ENCODE measurements around the gene NELL1. TPM values are rescaled to one million over a fixed set of nuclear protein-coding genes. Genes with fewer than 3 reads are reported as not detected.

NELL1 gene
- total RNA-seq, 4 donors from 2014 or later, result not detected

- WGBS, 2 donors, result 63 to 75% methylated on average over 2 of the region's 2 CpGs
- DNase-seq, result no peak
- no peak for TF ChIP-seq POLR2A (IDR thresholded peaks at IDR 0.05)
- TF ChIP-seq, protein P1, sequence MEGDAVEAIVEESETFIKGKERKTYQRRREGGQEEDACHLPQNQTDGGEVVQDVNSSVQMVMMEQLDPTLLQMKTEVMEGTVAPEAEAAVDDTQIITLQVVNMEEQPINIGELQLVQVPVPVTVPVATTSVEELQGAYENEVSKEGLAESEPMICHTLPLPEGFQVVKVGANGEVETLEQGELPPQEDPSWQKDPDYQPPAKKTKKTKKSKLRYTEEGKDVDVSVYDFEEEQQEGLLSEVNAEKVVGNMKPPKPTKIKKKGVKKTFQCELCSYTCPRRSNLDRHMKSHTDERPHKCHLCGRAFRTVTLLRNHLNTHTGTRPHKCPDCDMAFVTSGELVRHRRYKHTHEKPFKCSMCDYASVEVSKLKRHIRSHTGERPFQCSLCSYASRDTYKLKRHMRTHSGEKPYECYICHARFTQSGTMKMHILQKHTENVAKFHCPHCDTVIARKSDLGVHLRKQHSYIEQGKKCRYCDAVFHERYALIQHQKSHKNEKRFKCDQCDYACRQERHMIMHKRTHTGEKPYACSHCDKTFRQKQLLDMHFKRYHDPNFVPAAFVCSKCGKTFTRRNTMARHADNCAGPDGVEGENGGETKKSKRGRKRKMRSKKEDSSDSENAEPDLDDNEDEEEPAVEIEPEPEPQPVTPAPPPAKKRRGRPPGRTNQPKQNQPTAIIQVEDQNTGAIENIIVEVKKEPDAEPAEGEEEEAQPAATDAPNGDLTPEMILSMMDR (IDR thresholded peaks at IDR 0.05), result no peak
- Histone ChIP-seq H3K27me3 (no peaks in the 10 kb centered on the region), H3K27ac (no peak overlapping the region), H3K4me1 (no peaks in the 10 kb centered on the region), H3K4me3 (replicated peaks in 1 of 3) (no peak overlapping the region), H3K36me3 (no peaks in the 10 kb centered on the region), H3K9me3 (no peaks in the 10 kb centered on the region)
- intact Hi-C loops (cut with DNase I), result no loop called here
Observed at GRCh38 chr11:20887137-20887536, 217.8 kb downstream of the NELL1 start.

DNA sequence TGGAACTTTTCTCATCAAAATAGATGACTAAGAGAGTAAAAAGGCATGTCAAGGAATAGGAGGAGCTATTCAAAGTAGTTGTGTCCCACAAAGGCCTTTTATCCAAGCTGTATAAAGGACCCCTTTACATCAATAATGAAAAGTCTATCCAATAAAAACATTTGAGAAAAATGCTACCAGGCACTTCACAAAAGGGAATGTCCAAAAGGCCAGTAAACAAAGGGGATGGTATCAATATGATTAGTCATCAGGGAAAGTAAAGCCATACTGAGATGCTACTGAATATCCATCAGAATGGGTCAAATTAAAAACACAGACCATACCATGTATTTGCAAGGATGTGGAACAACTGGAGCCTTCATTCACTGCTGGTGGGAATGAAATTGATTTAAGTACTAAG is 224.9 kb downstream of the NELL1 start:
- no peak overlapping the region for H3K27ac ChIP-seq
- intact Hi-C loops (cut with DNase I), result no loop called here
- DNase-seq, result no peak
- no peaks in the 10 kb centered on the region for H3K27me3 ChIP-seq
- no peaks in the 10 kb centered on the region for H3K36me3 ChIP-seq
- no peaks in the 10 kb centered on the region for H3K9me3 ChIP-seq
- no peak for TF ChIP-seq POLR2A (IDR thresholded peaks at IDR 0.05)
- TF ChIP-seq, protein P1 (IDR thresholded peaks at IDR 0.05), result no peak
- no peak overlapping the region for H3K4me3 ChIP-seq (replicated peaks in 1 of 3)
- H3K4me1 ChIP-seq, result no peaks in the 10 kb centered on the region

DNA sequence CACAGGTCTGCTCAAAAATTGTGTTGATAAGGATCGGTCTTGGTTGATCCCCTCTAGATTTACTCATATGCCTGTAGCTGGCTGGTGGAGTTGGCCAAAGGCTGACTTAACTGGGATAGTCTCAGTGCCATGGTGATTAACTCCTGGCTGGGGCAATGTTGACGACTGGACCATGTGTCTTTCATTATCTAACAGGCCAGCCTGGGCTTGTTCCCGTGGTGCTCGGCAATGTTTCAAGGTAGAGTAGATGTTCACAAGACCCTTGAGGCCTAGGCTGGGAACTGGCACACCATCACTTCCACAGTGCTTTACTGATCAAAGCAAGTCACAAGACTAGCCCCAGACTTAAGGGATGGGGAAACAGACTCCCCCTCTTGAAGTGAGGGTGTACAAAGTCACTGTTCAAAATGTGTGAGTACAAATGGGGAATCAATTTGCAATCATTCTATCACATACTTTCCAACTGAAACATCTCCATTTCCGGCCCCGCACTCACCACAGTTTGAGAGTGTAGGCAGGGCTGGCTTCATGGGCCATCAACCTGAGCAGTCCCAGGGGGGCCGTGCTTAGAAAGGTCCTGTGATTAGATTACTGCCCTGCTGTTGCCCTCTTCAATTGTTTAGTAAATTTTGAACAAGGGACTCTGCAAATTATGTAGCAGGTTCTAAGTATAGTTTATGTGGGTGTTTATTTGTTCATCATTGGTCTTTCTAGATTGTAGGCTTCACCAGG is 240.8 kb downstream of the NELL1 start:
- Histone ChIP-seq H3K27me3 (no peaks in the 10 kb centered on the region), H3K36me3 (no peaks in the 10 kb centered on the region), H3K27ac (no peak overlapping the region), H3K4me3 (replicated peaks in 1 of 3) (no peak overlapping the region), H3K4me1 (no peaks in the 10 kb centered on the region), H3K9me3 (no peaks in the 10 kb centered on the region)
- DNase-seq, result no peak
- 75 to 78% methylated on average over 7 of the region's 7 CpGs for WGBS, 2 donors
- intact Hi-C loops (cut with DNase I), result no loop called here
- TF ChIP-seq, protein P1 (IDR thresholded peaks at IDR 0.05), result no peak
- no peak for TF ChIP-seq POLR2A (IDR thresholded peaks at IDR 0.05)

DNA sequence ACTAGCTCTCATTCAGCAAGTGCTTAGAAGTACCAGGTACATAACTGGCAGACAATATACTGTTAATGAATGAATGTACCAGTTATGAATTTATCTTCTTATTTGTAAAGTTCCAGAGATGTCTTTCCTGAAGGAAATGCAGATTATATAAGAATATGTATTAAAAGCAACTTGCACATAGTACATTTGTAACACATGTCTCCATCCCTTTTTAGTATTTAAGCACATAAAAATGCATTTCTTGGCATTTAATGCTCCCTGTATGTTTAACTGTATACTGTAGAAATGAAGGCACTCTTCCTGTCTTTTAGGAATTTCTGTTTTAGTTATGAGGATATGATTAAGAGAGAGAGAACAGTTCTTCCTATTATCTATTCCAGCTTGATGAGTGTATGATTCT is 241.3 kb downstream of the NELL1 start:
- Histone ChIP-seq H3K4me1 (no peaks in the 10 kb centered on the region), H3K27me3 (no peaks in the 10 kb centered on the region), H3K4me3 (replicated peaks in 1 of 3) (no peak overlapping the region), H3K9me3 (no peaks in the 10 kb centered on the region), H3K27ac (no peak overlapping the region), H3K36me3 (no peaks in the 10 kb centered on the region)
- DNase-seq, result no peak
- intact Hi-C loops (cut with DNase I), result no loop called here
- no peak for TF ChIP-seq POLR2A (IDR thresholded peaks at IDR 0.05)
- TF ChIP-seq, protein P1 (IDR thresholded peaks at IDR 0.05), result no peak

GRCh38 chr11:20912065-20912821 is 242.9 kb downstream of the NELL1 start:
- WGBS, 2 donors, result 31 to 33% methylated on average over 2 of the region's 2 CpGs
- H3K4me3 ChIP-seq (replicated peaks in 1 of 3), result no peak overlapping the region
- DNase-seq, result no peak
- H3K4me1 ChIP-seq, result no peaks in the 10 kb centered on the region
- H3K27ac ChIP-seq, result no peak overlapping the region
- H3K36me3 ChIP-seq, result no peaks in the 10 kb centered on the region
- no peaks in the 10 kb centered on the region for H3K9me3 ChIP-seq
- TF ChIP-seq POLR2A (IDR thresholded peaks at IDR 0.05), result no peak
- TF ChIP-seq, protein P1 (IDR thresholded peaks at IDR 0.05), result no peak
- intact Hi-C loops (cut with DNase I), result no loop called here
- H3K27me3 ChIP-seq, result no peaks in the 10 kb centered on the region
